ENCODE measurements around the gene LAMC1.

DNA sequence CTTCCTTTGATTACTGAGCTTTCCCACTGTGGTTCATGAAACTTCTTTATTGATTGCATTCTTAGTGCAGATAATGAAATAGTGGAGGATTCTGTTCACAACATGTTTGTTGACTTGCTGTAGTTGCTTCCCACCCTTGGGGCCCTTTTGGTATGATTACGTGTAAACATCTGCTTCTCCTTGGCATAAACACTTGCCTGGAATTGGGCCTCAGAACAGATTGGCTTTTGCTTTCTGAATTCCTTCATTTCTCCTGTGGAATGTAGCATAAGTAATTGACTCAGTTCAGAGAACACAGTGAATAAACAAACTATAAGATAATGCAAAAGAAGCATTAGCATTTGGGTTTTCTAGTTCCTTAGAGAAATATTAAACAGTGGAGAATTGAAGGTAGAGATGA lies 103.3 kb downstream of the LAMC1 start:
- TF ChIP-seq, protein P1, sequence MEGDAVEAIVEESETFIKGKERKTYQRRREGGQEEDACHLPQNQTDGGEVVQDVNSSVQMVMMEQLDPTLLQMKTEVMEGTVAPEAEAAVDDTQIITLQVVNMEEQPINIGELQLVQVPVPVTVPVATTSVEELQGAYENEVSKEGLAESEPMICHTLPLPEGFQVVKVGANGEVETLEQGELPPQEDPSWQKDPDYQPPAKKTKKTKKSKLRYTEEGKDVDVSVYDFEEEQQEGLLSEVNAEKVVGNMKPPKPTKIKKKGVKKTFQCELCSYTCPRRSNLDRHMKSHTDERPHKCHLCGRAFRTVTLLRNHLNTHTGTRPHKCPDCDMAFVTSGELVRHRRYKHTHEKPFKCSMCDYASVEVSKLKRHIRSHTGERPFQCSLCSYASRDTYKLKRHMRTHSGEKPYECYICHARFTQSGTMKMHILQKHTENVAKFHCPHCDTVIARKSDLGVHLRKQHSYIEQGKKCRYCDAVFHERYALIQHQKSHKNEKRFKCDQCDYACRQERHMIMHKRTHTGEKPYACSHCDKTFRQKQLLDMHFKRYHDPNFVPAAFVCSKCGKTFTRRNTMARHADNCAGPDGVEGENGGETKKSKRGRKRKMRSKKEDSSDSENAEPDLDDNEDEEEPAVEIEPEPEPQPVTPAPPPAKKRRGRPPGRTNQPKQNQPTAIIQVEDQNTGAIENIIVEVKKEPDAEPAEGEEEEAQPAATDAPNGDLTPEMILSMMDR (conservative IDR thresholded peaks at IDR 0.05; ENCODE audit: low read depth, low read length) = no peak
- TF ChIP-seq EZH2 (IDR thresholded peaks at IDR 0.05; ENCODE audit: borderline replicate concordance, low read depth, low read length, poor library complexity, severe bottlenecking) = no peak

Data from A673 (cell line).